RWPE1 (cell line): Measurements from ENCODE around the gene COX7A1.

Experiments
- CTCF ChIA-PET: fragments of 350-600 bp; sonication (Branson Sonifier 250); formaldehyde crosslinking; extraction: SDS; loops from one replicate; lab custom pipeline; 2021; lab: Yijun Ruan, JAX
- POLR2A ChIA-PET: fragments of 400-600 bp; formaldehyde crosslinking; extraction: SDS; loops from one replicate; lab custom pipeline; 2020; ENCODE audit warnings: antibody characterized with exemption; ENCODE audit not compliant: low non-redundant PET; lab: Yijun Ruan, JAX
- DNase-seq: peaks from one replicate; pipeline ENCODE4 v3.0.0; 2012; ENCODE audit warnings: low spot score
- H3K27ac ChIP-seq: fragments of 450-650 bp; 2 replicates; pipeline ENCODE4 v1.5.1; 2017
- CTCF ChIP-seq: fragments of 450-650 bp; conservative IDR thresholded peaks from 2 replicates; pipeline ENCODE4 v1.5.1; 2017; ENCODE audit warnings: low read depth, mild to moderate bottlenecking

The COX7A1 gene

GRCh38 chr19:36111200-36111539 lies 41.1 kb downstream of the COX7A1 start:
- CTCF ChIA-PET = no interaction called here
- DNase-seq = no peak
- peak overlapping the region; percentile 18; the same call in 1 of the 2 replicates for H3K27ac ChIP-seq
- no peak for TF ChIP-seq CTCF
- POLR2A ChIA-PET = no interaction called here

GRCh38 chr19:36110487-36111199 lies 41.6 kb downstream of the COX7A1 start, which contains the start of gene OVOL3:
Gene OVOL3, plus strand, starts transcription at chr19:36111143. Its CDS starts 60 bp downstream, at chr19:36111203.
- DNase-seq = no peak
- POLR2A ChIA-PET = no interaction called here
- no peak for TF ChIP-seq CTCF
- H3K27ac ChIP-seq = peak within 1 kb of the TSS; percentile 18; the same call in 1 of the 2 replicates
- CTCF ChIA-PET = no interaction called here

GRCh38 chr19:36108684-36109083 lies 43.6 kb downstream of the COX7A1 start:
- H3K27ac ChIP-seq = peak overlapping the region; percentile 5; the same call in 1 of the 2 replicates
- CTCF ChIA-PET = no interaction called here
- no peak for DNase-seq
- no peak for TF ChIP-seq CTCF
- POLR2A ChIA-PET = no interaction called here

- POLR2A ChIA-PET = no interaction called here
- H3K27ac ChIP-seq = peak overlapping the region; percentile 40; the same call in 1 of the 2 replicates
- CTCF ChIA-PET = no interaction called here
- no peak for DNase-seq
- TF ChIP-seq CTCF = no peak
Measured at GRCh38 chr19:36106991-36107390, 45.3 kb downstream of the COX7A1 start.

GRCh38 chr19:36106441-36106840 lies 45.8 kb downstream of the COX7A1 start:
- POLR2A ChIA-PET = no interaction called here
- CTCF ChIA-PET = no interaction called here
- no peak for TF ChIP-seq CTCF
- DNase-seq = no peak
- H3K27ac ChIP-seq = peak overlapping the region; percentile 40

- DNase-seq = no peak
- POLR2A ChIA-PET = no interaction called here
- TF ChIP-seq CTCF = no peak
- CTCF ChIA-PET = no interaction called here
- H3K27ac ChIP-seq = peak overlapping the region; percentile 40
Measured at GRCh38 chr19:36103842-36104552, 48.2 kb downstream of the COX7A1 start.
